Measurements from ENCODE around the gene RAD50. TPM values are rescaled to one million over a fixed set of nuclear protein-coding genes. Genes with fewer than 3 reads are reported as not detected.
"Not testable (repeated sequence)": the region's sequence is repeated elsewhere in the genome, so short reads cannot be mapped to it uniquely, and the experiment has no call there.

RAD50 gene
- total RNA-seq, 1 donor from 2014 or later = 31.4 TPM

- intact Hi-C loops (cut with DNase I) = no loop called here
- no peak for DNase-seq (ENCODE audit: missing footprints)
These were observed 124.7 kb downstream of the RAD50 start for GRCh38 chr5:132681476-132681831.

GRCh38 chr5:132681983-132682382 is 125.2 kb downstream of the RAD50 start:
- ATAC-seq (no peak), DNase-seq (ENCODE audit: missing footprints) (no peak)
- intact Hi-C loops (cut with DNase I) = no loop called here

More at GRCh38 chr5:132681476-132681831, 124.7 kb downstream of the RAD50 start:
- ATAC-seq = no peak

- ATAC-seq = no peak
- intact Hi-C loops (cut with DNase I) = no loop called here
These were observed 127.7 kb downstream of the RAD50 start for GRCh38 chr5:132684491-132684890.

GRCh38 chr5:132684922-132685720 is 128.3 kb downstream of the RAD50 start:
- DNase-seq (ENCODE audit: missing footprints) = no peak
- ATAC-seq = no peak
- intact Hi-C loops (cut with DNase I) = no loop called here

More at GRCh38 chr5:132684491-132684890, 127.7 kb downstream of the RAD50 start:
- DNase-seq (ENCODE audit: missing footprints) = no peak

- DNase-seq (ENCODE audit: missing footprints) (no peak), ATAC-seq (no peak)
- intact Hi-C loops (cut with DNase I) = no loop called here
These were observed 129.4 kb downstream of the RAD50 start for GRCh38 chr5:132686193-132686592.

GRCh38 chr5:132687995-132688394 is 131.2 kb downstream of the RAD50 start:
- intact Hi-C loops (cut with DNase I) = no loop called here
- DNase-seq (ENCODE audit: missing footprints) = no peak

GRCh38 chr5:132688536-132689339 is 132.0 kb downstream of the RAD50 start:
- ATAC-seq (no peak), DNase-seq (ENCODE audit: missing footprints) (no peak)
- intact Hi-C loops (cut with DNase I) = no loop called here

More at GRCh38 chr5:132687995-132688394, 131.2 kb downstream of the RAD50 start:
- no peak for ATAC-seq

- ATAC-seq = no peak
- DNase-seq (ENCODE audit: missing footprints) = no peak
- intact Hi-C loops (cut with DNase I) = no loop called here
These were observed 132.7 kb downstream of the RAD50 start for GRCh38 chr5:132689513-132689912.

GRCh38 chr5:132690156-132690555 is 133.4 kb downstream of the RAD50 start:
- intact Hi-C loops (cut with DNase I) = no loop called here

GRCh38 chr5:132691755-132692631 is 135.2 kb downstream of the RAD50 start:
- ATAC-seq; DNase-seq (ENCODE audit: missing footprints); intact Hi-C loops (cut with DNase I): not testable (repeated sequence)

More at GRCh38 chr5:132690156-132690555, 133.4 kb downstream of the RAD50 start:
- ATAC-seq (no peak), DNase-seq (ENCODE audit: missing footprints) (no peak)

- no peak for DNase-seq (ENCODE audit: missing footprints)
- ATAC-seq = no peak
- intact Hi-C loops (cut with DNase I) = no loop called here
These were observed 135.8 kb downstream of the RAD50 start for GRCh38 chr5:132692632-132692967.

Other genes with a start within 250 kb of the RAD50 start
- gene SLC22A5, start 187.3 kb upstream of the RAD50 start, total RNA-seq = 22.3 TPM
- gene IRF1, start 66.2 kb upstream of the RAD50 start, total RNA-seq = 12.7 TPM
- gene IL5, start 13.5 kb upstream of the RAD50 start, total RNA-seq = not detected
- not detected for gene IL13, start 101.2 kb downstream of the RAD50 start, total RNA-seq
- not detected for gene IL4, start 117.0 kb downstream of the RAD50 start, total RNA-seq
- gene KIF3A, start 180.6 kb downstream of the RAD50 start, total RNA-seq = 10.2 TPM
- gene CCNI2, start 190.4 kb downstream of the RAD50 start, total RNA-seq = 0.16 TPM
- 28.5 TPM for gene SEPTIN8, start 220.3 kb downstream of the RAD50 start, total RNA-seq